HS-5 (cell line): ENCODE data around the gene DIP2C.
"Not testable (repeated sequence)": the region's sequence is repeated elsewhere in the genome, so short reads cannot be mapped to it uniquely, and the experiment has no call there.

Source experiments
- DNase-seq: peaks from one replicate; pipeline ENCODE4 v3.0.0-alpha.2; 2012; ENCODE audit warnings: low read depth

The DIP2C gene

DNA sequence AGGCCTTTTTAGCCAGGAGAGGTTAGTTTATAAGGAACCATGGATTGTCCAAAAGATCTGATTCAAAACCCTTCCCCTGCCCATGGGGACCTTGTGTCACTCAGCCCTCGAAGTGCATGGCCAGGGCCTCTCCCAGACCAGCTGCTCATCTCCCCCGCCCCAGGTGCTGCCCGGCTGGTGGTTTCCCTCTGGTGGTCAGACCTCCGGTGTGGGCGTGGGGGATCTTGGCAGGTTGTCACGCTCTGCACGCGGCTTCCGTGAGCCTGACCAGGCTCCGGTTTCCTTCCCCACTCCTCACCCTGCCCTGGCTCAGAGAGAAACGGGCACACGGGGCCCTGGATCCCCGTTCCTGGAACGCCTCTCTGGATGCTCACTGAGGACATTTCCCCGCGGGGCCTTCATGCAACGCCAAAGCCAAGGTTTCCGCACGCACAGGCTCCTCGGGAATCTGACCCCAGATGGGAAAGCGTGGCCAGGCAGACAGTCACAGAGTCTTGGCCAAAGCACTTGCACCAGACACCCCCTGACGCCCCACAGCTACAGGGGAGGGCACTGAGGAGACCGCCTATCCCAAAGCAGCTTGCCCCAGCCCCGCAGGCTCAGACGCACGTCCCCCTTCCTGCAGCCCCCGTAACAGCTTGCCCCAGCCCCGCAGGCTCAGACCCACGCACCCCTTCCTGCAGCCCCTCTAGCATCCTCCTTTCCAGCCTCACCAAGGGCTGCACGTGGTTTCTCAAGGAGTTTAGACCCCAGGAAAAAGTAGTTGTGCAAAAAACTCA is 7.8 kb upstream of the DIP2C start:
- no peak for DNase-seq

DNA sequence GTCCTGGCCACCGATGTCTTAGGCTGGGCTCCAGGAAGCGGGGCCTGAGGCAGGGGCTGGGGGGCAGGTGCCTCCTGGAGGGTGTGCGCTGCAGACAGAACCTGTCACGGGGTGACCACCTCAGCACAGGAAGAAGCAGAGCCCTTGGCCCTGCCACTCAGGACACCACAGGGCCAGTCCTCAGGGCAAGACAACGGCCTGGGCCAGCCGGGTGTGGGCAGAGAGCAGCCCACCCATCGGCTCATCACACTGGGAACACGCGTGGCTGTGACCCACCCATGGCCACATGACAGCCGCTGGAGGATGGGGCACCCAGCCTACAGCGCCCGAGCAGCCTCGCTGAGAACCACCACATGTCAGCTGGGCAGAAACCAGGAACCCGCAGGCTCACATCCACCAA is 5.9 kb upstream of the DIP2C start:
- no peak for DNase-seq

DNA sequence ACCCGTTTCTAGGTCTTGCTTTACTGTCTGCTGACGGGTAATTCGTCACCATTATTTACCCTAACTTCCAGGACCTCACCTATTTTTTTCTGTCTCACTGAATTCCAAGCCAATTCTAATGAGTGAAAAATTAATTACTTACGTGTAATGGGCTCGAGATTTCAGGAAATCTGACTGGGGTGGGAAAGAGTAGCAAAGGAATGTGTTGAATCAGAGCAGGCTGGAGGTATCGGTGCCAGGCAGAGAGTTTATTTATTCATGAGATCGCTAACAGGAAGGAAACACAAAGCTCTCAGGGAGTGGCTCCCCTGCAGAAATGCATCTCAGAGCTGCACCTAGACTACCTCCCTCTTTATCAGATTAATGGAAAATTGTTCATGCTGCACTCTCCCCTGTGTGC is 4.0 kb upstream of the DIP2C start:
- DNase-seq, result no peak

DNA sequence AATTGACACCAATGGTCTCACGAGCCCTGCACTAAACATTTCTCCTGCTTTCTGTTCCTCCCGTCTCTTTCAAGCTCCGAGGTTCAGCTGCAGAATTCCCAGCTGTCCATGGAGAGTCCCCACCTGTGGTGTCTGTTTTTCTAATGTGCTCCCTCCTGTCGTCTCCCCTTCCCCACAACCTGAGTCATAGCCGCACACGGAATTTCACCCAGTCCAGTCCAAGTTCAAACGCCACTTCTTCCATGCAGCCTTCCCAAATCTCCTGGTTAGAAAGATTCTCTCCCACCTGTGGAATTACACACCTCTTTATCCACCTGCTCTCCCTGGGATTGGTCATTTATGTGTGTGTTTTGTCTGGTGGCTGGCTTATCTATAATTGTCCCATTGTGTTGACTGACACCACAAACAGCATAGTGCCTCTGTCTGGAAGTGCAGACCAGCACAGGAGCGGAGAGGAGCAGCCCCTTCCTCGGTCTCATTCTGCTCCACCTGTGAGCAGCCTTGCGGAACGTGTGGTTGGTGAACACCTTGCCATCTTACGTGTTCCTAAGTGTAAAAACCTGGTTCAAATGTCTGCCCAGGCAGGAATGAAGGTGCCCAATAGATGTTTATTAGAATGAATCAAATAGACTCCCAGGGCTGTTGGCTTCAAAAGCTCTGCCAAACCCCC is 3.3 kb upstream of the DIP2C start:
- DNase-seq, result no peak

DNA sequence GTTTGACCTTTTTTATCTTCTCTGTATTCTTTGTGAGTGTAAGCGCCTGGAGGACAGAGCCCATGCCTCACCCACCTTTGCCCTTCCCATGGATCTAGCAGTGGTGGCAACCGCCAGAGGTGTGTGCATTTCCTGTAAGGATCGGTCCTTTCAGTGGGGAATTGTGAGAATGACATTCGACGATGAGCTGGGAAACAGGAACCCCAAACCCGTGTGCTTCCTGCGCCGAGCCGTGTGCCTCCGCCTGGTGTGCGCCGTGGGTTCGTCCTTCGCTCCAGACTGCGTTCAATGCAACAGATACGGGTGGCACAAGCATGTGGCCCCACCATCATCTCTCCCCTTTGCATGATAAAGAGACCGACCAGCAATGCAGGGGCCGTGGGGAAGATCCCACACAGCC is 1.7 kb upstream of the DIP2C start:
- no peak for DNase-seq

DNA sequence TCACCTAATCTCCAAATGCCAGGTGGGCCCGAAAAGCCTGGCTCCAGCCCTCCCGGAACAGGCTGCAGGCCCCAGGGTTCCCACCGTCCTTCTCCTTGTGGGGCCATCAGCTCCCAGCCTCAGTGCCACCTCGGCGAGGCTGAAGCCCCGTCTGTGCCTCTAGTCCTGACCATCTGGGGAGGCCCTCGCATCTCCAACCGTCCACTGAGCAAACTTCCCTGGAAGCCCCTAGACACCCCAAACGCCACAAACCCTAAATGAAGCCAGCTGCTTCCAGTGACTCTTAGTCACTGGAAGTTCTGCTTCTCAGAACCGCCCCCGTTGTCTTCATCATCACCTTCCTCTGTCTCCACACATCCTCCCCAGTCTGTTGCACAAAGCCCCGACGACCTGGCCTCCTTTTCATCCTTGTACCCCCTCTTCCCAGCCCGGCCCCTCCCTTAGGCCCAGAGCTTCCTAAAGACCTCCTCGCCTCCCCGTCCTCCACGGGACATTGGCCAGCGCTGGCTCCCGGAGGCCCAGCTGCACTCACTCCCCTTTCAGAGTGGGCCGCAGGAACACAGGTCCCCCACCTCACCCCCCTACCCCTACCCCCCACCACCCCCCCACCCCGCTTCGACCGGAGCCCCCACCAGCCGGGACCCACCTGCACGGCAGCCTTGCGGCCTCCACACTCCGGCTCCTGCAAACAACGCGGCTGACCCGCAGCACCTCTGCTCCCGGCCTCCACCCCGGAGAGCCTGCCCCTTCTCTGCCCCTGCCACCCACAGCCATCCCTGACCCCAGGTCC is 1.1 kb upstream of the DIP2C start:
- DNase-seq, result no peak

DNA sequence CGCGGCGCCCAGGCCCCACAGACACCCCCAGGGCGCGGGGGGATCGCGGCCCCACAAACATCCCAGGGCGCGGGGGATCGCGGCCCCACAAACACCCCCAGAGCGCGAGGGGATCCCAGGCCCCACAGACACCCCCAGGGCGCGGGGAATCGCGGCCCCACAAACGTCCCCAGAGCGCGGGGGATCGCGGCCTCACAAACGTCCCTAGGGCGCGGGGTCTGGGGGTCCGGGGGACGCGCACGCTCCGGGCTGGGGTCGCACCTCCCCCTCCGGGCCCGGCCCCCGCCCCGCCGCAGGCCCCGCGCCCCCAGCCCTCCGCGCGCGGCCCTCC is 382 bp downstream of the DIP2C start:
- DNase-seq, result no peak

DNA sequence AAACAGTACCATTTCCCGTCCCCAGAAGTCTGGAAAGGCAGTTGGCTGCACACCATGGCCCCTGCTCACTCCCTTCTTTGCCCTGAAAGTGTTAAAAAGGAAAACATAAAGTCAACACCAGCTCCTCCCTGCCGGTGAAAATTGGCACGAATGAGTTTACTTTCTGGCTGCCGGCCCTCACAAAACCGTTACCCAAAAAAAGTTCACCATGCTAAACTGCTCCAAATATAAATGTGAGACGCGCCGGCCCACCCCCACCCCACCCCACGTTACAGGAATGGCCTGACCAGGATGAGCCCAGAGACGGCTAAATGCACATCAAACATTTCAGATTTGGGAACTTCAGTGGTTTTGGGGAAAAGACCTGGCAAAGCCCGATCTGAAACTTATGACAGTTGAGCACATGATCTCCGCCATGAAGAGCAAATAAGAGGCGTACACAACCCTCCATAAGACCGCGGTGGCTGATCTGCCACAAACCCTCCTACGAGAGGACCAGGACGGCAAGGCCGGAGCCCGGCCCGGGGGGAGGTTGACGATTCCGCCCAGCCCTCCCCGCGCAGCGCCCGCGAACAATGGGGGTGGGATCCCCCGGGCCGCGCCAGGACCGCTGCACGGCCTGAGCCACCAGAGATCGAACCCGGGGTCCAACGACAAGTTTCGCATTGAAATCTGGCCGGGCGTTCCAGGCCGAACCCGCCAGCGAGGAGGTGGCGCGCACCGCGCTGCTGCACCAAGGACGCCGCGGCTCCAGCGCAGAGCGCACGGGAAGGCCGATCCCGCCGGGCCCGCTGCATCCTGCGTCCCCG is 952 bp downstream of the DIP2C start:
- no peak for DNase-seq

DNA sequence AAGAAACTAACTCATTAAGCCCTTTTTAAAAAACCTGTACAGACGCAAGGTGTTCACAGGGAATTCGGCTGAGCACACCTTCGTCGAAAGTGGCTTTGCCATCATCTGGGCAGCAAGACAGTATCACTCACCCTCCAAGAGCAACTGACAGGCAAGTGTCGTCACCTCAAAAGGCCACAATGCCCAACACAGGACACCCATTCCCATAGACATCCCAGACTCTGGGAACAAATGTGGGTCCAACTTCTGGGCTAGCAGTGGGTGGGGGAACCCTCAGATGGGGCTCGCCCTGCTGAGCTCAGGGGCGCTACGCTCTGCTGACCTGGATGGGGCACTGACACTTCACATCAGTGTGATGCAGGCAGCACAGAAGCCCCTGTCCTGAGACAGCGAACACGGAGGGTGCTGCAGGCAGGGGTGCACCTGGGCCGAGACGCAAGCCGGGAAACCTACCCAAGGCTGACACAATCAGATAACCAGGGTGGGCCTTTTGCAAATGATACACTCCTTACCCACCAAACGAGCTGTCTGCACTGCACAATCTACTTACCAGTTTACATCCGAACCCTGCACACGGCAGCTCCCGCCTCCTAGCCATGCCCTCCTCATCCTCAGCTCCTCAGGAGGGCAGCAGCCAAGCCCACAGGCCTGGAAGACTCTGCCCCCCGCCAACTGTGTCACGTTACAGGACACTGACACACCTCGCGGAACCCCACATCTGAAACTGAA is 1.7 kb downstream of the DIP2C start:
- no peak for DNase-seq

DNA sequence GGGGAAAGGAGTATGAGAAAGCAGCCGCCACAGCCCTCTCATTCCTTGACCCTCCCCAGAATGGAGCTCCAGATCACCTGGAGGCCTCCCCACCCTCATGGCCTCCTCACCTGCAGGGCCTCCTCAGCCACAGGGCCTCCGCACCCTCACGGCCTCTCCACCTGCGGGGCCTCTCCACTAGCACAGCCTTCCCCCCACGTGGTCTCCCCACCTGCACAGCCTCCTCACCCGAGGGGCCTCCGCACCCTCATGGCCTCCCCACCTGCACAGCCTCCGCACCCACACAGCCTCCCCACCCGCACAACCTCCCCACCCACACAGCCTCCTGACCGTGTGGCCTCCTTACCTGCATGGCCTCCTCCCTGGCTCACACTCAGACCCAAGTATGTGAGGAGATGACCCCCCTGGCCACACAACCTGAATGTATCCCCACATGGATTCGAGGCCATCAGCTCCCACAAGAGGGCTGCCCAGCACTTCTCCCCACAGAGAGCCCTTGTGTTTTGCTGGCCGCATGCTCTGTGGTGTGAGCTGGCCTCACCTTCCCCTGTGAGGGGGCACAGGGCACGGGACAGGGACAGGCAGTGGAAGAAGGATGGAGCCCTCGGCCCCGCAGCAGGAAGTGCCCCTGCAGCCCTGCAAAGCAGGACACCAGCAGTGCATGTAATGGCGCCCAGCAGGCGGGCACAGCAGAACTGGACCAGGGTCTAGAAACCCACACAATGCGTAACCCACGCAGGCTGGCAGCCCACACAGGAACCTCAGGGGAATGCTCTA is 3.1 kb downstream of the DIP2C start:
- no peak for DNase-seq

DNA sequence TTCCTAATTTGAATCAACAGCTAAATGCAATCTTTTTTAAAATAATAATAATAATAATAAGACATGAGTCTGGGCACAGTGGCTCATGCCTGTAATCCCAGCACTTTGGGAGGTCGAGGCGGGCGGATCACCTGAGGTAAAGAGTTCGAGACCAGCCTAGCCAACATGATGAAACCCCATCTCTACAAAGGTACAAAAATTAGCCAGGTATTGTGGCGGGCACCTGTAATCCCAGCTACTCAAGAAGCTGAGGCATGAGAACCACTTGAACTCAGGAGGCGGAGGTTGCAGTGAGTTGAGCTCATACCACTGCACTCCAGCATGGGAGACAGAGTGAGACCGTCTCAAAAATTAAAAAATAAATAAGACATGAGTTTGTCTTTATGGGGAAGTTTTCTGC is 3.9 kb downstream of the DIP2C start:
- no peak for DNase-seq

DNA sequence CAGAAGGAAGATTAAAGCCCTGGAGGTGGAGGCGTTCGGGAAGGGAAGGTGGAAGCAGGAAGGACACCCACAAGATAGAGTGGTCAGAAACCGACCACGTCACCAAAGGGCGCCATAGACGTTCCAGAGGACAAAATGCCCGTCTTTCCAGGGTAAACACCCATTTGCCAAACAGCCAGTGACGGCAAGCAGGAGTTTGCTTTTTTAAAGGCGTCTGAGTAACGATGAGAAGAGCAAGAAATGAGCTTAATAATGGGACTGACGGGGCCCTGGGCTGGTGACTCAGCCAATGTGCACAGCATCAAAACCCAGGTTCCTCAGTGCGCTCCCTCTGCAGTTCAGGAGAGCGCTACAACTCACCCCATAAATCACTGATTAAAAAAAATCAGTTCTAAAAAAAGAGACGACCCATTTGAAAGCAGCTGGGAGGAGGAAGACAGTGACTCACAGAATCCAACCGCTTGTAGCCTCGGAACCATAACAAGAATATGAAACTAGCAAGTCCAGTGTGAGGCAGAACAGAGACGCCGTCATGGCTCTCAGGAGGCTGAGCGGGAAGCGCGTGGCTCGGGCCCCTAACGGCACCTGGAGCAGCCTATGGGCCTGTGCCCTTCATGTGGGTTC is 5.9 kb downstream of the DIP2C start:
- DNase-seq, result peak; percentile 50

DNA sequence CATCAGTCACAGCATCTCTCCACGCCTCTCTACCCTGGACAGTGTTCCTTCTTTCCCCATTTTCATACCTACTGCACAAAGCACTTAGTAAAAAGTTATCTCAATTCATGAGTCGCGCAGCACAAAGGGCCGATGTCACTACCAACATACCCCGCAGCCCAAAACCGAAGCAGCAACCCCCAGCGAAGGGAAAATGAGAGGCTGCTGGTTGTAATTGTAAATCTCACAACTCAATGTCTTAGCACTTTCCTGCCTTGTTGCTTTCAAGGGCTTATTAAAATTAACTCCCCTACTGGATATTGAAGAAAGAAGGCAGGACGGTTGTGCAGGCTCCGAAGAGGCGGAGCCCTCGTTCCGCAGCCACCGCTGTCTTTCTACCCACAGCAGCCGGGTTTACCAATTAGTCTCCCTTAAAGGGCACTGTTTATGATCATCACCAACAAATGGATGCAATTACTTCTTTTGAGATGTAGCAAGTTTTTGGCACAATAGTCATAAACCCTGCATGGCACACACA is 6.5 kb downstream of the DIP2C start:
- no peak for DNase-seq

DNA sequence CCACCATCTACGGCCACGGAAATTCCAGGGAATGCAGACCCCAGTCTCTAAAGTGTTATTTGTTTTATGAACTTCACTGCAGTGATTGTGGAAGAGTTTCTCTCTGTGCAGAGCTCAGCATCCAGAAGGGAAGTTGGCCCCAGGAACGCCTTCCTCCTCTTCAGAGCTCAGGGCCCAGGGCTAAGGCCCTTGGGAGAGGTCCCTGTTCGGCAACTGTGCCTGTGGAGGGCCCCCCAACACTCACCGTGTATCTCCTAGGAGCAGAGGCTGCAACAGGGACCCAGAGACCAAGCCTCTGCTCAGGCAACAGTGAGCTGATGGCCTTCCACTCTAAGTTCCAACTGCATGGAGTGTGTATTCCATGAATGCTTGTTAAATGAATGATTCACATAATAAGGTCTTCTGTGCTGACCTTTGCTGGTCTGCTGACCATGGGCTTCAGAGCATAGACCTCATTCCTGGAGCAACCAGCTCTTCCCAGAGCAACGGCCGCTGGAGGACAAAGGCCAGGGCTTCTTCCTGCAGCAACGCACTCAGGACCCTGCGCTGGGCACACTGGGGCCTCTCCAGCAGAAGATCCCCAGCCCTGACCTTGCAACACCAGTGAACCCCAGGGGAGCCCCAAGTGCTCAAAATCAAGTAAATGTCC is 7.7 kb downstream of the DIP2C start:
- no peak for DNase-seq

DNA sequence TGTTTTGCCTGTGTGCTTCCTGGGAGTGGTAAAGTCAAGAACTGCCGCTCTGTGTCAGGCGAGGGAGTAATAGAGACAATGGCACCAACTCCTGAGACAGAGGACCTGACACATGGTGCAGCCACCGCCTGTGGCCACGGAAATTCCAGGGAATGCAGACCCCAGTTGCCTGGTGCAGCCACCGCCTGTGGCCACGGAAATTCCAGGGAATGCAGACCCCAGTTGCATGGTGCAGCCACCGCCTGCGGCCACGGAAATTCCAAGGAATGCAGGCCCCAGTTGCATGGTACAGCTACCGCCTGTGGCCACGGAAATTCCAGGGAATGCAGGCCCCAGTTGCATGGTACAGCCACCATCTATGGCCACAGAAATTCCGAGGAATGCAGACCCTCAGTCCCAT is 8.7 kb downstream of the DIP2C start:
- DNase-seq, result no peak

DNA sequence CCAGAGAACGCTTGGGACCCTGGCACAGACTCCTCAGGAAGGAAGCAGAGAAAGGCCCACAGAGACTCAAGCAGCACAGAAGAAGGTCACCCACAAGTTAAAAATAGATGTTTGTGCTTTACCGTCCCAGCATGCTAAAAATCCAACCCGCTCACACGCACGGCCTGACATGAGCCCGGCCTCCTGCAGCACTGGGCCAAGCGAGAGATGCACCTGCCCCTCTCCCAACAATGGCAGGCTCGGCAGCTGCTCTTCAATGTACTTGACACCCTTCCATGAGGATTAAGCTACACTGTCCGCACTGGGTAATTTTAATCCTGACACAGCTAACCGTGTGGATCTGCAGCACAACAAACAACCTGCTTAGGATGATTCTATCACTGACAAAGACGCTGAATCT is 9.3 kb downstream of the DIP2C start:
- DNase-seq, result no peak

DNA sequence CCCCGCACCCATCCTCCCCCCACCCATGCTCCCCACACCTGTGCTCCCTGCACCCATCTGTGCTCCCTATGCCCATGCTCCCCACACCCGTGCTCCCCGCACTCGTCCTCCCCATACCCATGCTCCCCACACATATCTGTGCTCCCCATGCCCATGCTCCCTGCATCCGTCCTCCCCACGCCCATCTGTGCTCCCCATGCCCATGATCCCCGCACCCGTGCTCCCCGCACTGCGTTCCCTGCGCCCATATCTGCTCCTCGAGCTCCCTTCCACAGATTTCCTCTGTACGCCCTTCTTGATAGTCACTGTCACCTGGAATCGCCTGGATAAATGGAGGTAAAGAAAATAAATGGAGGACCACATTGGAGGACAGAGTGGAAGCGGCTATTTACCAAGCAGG is 9.9 kb downstream of the DIP2C start:
- no peak for DNase-seq

DNA sequence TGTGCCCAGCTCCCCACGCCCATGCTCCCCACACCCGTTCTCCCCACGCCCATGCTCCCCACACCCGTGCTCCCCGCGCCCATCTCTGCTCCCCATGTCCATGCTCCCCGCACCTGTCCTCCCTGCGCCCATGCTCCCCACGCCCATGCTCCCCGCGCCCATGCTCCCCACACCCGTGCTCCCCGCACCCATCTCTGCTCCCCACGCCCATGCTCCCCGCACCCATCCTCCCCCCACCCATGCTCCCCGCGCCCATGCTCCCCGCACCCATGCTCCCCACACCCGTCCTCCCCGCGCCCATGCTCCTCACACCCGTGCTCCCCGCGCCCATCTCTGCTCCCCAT is 10.8 kb downstream of the DIP2C start:
- DNase-seq, result not testable (repeated sequence)

DNA sequence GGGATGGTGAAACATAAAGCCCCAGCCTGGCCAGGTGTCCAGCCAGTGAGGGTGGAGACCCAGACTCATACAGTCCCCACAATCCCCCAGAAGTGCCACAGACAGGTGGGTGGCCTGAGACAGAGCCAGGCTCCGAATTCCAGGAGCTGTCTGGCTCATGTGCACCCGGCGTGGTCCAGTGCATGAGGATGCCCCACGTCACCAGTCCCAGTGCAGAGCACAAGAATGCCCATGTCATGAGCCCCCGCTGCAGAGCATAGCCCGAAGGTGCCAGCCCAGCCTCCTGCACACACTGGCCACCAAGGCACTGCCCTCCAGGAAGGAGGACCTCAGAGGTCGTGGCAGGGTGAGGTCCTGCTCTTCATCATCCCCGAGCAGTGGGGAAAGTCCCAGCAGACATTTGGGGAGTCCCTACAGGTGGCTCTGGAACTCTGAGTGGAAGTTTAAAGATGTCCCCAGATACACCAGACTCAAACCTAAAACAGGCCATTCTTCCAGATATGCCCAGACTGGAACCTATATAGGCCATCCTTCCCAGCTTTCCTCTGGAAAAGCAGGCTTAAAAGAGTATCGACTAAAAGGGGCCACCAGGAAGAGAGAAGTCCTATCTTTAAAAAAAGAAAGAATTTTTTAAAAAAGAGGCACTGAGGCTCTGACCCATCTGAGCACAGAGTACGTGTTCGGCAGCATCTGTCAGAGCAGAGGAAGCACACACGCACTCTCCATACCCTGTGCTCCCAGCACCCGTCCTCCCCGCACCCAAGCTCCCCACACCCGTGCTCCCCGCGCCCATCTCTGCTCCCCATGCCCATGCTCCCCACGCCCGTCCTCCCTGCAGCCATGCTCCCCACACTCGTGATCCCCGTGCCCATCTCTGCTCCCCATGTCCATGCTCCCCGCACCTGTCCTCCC is 11.5 kb downstream of the DIP2C start:
- DNase-seq, result no peak
